ENCODE measurements around the gene TMEM109.
A peak's percentile ranks its signal among the peaks of the same experiment; 100 is the strongest.

The TMEM109 gene

DNA sequence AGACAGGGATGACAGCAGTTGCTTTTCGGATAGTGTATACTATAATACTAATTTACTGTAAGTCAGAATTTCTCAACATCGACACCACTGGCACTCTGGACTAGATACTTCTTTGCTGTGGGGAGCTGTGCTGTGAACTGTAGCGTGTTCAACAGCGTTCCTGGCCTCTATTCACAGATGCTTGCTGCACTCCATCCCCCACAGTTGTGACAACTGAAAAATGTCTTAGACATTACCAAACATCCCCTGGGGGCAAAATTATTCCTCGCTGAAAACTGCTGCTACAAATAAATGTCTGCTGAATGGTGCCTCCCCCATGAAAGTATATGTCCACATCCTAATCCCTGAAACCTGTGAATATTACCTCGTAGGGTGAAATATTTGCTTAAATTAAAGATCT is 45.5 kb downstream of the TMEM109 start:
- DNase-seq (ENCODE audit: low read depth) = no peak
- H3K4me3 ChIP-seq (ENCODE audit: control insufficient read depth, low read depth, low read length) = no peak overlapping the region
- no peak for TF ChIP-seq CTCF (IDR thresholded peaks at IDR 0.05; ENCODE audit: control insufficient read depth, insufficient read depth, low read depth, low read length, missing control alignments)

GRCh38 chr11:60960405-60960804 is 46.4 kb downstream of the TMEM109 start:
- no peak for TF ChIP-seq CTCF (IDR thresholded peaks at IDR 0.05; ENCODE audit: control insufficient read depth, insufficient read depth, low read depth, low read length, missing control alignments)
- no peak overlapping the region for H3K4me3 ChIP-seq (ENCODE audit: control insufficient read depth, low read depth, low read length)
- DNase-seq (ENCODE audit: low read depth) = no peak

GRCh38 chr11:60964801-60965200 is 50.8 kb downstream of the TMEM109 start:
- DNase-seq (ENCODE audit: low read depth) = no peak
- TF ChIP-seq CTCF (IDR thresholded peaks at IDR 0.05; ENCODE audit: control insufficient read depth, insufficient read depth, low read depth, low read length, missing control alignments) = no peak
- no peak overlapping the region for H3K4me3 ChIP-seq (ENCODE audit: control insufficient read depth, low read depth, low read length)

DNA sequence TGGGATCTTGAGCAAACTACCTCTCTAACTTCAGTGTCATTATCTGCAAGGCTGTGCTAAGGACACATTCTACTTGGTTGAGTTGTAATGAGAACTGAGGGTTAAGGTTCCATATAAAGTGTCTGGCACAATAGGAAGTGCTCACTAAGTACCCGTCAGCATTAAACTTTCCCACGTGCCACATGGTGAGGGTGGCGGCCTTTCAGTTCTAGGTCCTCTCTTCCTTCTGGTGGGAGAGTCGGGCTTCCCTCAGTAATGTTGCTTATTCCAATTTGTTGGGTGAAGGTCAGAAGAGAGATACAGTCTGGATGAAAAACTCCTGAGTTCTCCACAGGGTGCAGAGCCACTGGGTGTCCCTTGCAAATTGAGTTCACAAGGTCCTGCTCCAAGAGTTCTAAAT is 52.9 kb downstream of the TMEM109 start:
- no peak for DNase-seq (ENCODE audit: low read depth)
- no peak overlapping the region for H3K4me3 ChIP-seq (ENCODE audit: control insufficient read depth, low read depth, low read length)
- no peak for TF ChIP-seq CTCF (IDR thresholded peaks at IDR 0.05; ENCODE audit: control insufficient read depth, insufficient read depth, low read depth, low read length, missing control alignments)

DNA sequence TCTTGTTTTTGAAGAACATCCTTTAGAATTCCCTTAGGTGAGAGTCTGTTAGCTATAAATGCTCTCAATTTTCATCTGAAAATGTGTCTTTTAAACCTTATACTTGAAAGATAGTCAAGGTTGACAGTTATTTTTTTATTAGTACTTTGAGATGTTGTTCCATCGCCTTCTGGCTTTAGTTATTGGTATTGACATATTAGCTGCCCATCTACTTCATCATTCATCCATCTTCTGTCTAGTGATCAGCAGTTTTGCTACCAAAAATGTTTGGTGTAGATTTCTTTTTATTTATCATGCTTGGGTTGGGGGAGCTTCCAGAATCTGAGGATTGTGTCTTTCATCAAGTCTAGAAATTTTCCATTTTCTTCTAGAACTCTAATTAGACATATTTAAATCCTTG is 54.3 kb downstream of the TMEM109 start:
- H3K4me3 ChIP-seq (ENCODE audit: control insufficient read depth, low read depth, low read length) = no peak overlapping the region
- DNase-seq (ENCODE audit: low read depth) = no peak
- no peak for TF ChIP-seq CTCF (IDR thresholded peaks at IDR 0.05; ENCODE audit: control insufficient read depth, insufficient read depth, low read depth, low read length, missing control alignments)

GRCh38 chr11:60970369-60970774 is 56.4 kb downstream of the TMEM109 start:
- TF ChIP-seq CTCF (IDR thresholded peaks at IDR 0.05; ENCODE audit: control insufficient read depth, insufficient read depth, low read depth, low read length, missing control alignments) = peak; percentile 95
- DNase-seq (ENCODE audit: low read depth) = no peak
- no peak overlapping the region for H3K4me3 ChIP-seq (ENCODE audit: control insufficient read depth, low read depth, low read length)

DNA sequence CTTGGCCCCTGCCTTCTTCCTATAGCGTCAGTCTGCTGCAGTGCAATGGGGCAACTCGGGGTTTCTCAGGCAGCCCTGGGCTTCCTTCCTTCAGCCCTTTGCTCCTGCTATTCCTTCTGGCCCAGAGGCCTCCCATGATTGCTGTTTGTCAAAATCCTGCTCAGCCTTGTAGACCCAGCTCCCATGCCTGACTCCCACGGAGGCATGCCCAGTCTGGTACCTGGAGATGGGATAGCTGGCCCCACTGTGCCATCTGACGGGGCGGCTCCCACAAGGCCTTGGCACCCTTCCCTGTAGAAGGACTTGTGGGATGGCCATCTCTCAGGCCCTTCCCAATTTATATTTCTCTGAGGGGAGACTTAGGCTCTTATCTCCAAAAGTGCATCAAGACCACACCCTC is 56.9 kb downstream of the TMEM109 start:
- H3K4me3 ChIP-seq (ENCODE audit: control insufficient read depth, low read depth, low read length) = no peak overlapping the region
- DNase-seq (ENCODE audit: low read depth) = no peak
- TF ChIP-seq CTCF (IDR thresholded peaks at IDR 0.05; ENCODE audit: control insufficient read depth, insufficient read depth, low read depth, low read length, missing control alignments) = no peak

Data from AG09309 (cell line).